Fibroblast of skin of left quadriceps (primary cell): Measurements from ENCODE around the gene CLIC5.

Source experiments
- DNase-seq, 2 experiments: peaks; one replicate each; pipeline ENCODE4 v3.0.0-alpha.2; 2013; ENCODE audit warnings: low read depth in 2 of 2

The CLIC5 gene

GRCh38 chr6:46035242-46035641 lies 19.6 kb upstream of the CLIC5 start:
- no peak for DNase-seq

- no peak for DNase-seq
Measured at GRCh38 chr6:46032110-46032998, 16.7 kb upstream of the CLIC5 start.

- DNase-seq = no peak
Measured at GRCh38 chr6:46029602-46030001, 13.9 kb upstream of the CLIC5 start.

- DNase-seq = no peak
Measured at GRCh38 chr6:46026307-46026706, 10.6 kb upstream of the CLIC5 start.

- no peak for DNase-seq
Measured at GRCh38 chr6:46025573-46025972, 9.9 kb upstream of the CLIC5 start.

GRCh38 chr6:46024124-46024769 lies 8.6 kb upstream of the CLIC5 start:
- DNase-seq = no peak

- no peak for DNase-seq
Measured at GRCh38 chr6:46023216-46023915, 7.7 kb upstream of the CLIC5 start.

- no peak for DNase-seq
Measured at GRCh38 chr6:46022106-46022948, 6.7 kb upstream of the CLIC5 start.

- DNase-seq = no peak
Measured at GRCh38 chr6:46017726-46018125, 2.1 kb upstream of the CLIC5 start.

- DNase-seq = no peak
Measured at GRCh38 chr6:46016063-46016608, 476 bp upstream of the CLIC5 start.

- DNase-seq = no peak
Measured at GRCh38 chr6:46014511-46015118, 1.0 kb downstream of the CLIC5 start.

- no peak for DNase-seq
Measured at GRCh38 chr6:46014046-46014445, 1.6 kb downstream of the CLIC5 start.

GRCh38 chr6:46013639-46014038 lies 2.0 kb downstream of the CLIC5 start:
- no peak for DNase-seq

GRCh38 chr6:46012834-46013233 lies 2.8 kb downstream of the CLIC5 start:
- no peak for DNase-seq

GRCh38 chr6:46011188-46012085 lies 4.2 kb downstream of the CLIC5 start:
- DNase-seq = no peak

- DNase-seq = no peak
Measured at GRCh38 chr6:46010771-46011170, 4.9 kb downstream of the CLIC5 start.

- DNase-seq = no peak
Measured at GRCh38 chr6:46010270-46010669, 5.4 kb downstream of the CLIC5 start.

GRCh38 chr6:46002264-46002663 lies 13.4 kb downstream of the CLIC5 start:
- no peak for DNase-seq

- no peak for DNase-seq
Measured at GRCh38 chr6:46000905-46001304, 14.8 kb downstream of the CLIC5 start.

- DNase-seq = no peak
Measured at GRCh38 chr6:45998524-45998923, 17.1 kb downstream of the CLIC5 start.
